A673 (cell line): ENCODE results near the gene MAGI3. TPM values are rescaled to one million over a fixed set of nuclear protein-coding genes. Genes with fewer than 3 reads are reported as not detected.

Experiments used
- BruUV-seq: library from RNA; stranded (reverse); fragments of 400-500 nt; replicated peaks from 2 replicates; lab custom pipeline; 2021; lab: Mats Ljungman, UMichigan
- CTCF ChIA-PET: fragments of 300-600 bp; sonication (Branson Sonifier 250); formaldehyde crosslinking; loops from one replicate; lab custom pipeline; 2022; ENCODE audit warnings: antibody characterized with exemption; lab: Charles Lee
- POLR2A ChIA-PET: fragments of 300-600 bp; sonication (Branson Sonifier 250); formaldehyde crosslinking; loops from one replicate; lab custom pipeline; 2022; ENCODE audit warnings: antibody characterized with exemption; ENCODE audit not compliant: low non-redundant PET; lab: Charles Lee
- DNase-seq: peaks from one replicate; pipeline ENCODE4 v3.0.0-alpha.2; 2015; ENCODE audit warnings: low spot score
- H3K27ac ChIP-seq: fragments of 200-600 bp; sonication (generic); 2 replicates; pipeline ENCODE4 v1.5.1; 2016; ENCODE audit warnings: mixed run types, low read depth, mild to moderate bottlenecking, mixed read lengths, antibody characterized with exemption, low read length; ENCODE audit not compliant: poor library complexity, severe bottlenecking
- H3K27me3 ChIP-seq: fragments of 200-600 bp; sonication (generic); replicated peaks from 2 replicates; pipeline ENCODE4 v1.6.1; 2017; ENCODE audit warnings: mixed run types, low read depth, mild to moderate bottlenecking, mixed read lengths, antibody characterized with exemption, low read length; ENCODE audit not compliant: insufficient read depth, poor library complexity
- H3K36me3 ChIP-seq: fragments of 200-600 bp; sonication (generic); 2 replicates; pipeline ENCODE4 v1.6.1; 2016; ENCODE audit warnings: mixed run types, mild to moderate bottlenecking, mixed read lengths, antibody characterized with exemption, low read length; ENCODE audit not compliant: insufficient read depth, poor library complexity, severe bottlenecking
- H3K4me1 ChIP-seq: fragments of 200-600 bp; sonication (generic); 2 replicates; pipeline ENCODE4 v1.6.1; 2017; ENCODE audit warnings: mixed run types, mild to moderate bottlenecking, mixed read lengths, antibody characterized with exemption, low read length; ENCODE audit not compliant: insufficient read depth, poor library complexity, severe bottlenecking
- H3K4me3 ChIP-seq: fragments of 200-600 bp; sonication (generic); 2 replicates; pipeline ENCODE4 v1.5.1; 2016; ENCODE audit warnings: low read depth, mixed run types, mild to moderate bottlenecking, mixed read lengths, low read length; ENCODE audit not compliant: poor library complexity, severe bottlenecking
- H3K9me3 ChIP-seq: fragments of 200-600 bp; sonication (generic); 2 replicates; pipeline ENCODE4 v1.6.1; 2016; ENCODE audit warnings: mixed run types, low read depth, mild to moderate bottlenecking, mixed read lengths, antibody characterized with exemption, low read length; ENCODE audit not compliant: poor library complexity, severe bottlenecking
- EZH2 ChIP-seq: fragments of 200-600 bp; sonication (generic); IDR thresholded peaks from 2 replicates; pipeline ENCODE4 v1.6.1; 2017; ENCODE audit warnings: borderline replicate concordance, low read depth, mild to moderate bottlenecking, mixed read lengths, antibody characterized with exemption, low read length; ENCODE audit not compliant: poor library complexity, severe bottlenecking
- intact Hi-C: fragments of 100-400 bp; cut with micrococcal nuclease; formaldehyde crosslinking; loops from one replicate; pipeline ENCODE4 v1.10.0; 2022; ENCODE audit not compliant: unreplicated experiment
- total RNA-seq: library from RNA; stranded (reverse); gene quantifications from 2 replicates; pipeline ENCODE4 v1.2.3, GENCODE V29; 2021
- TF ChIP-seq, protein P1 (sequence below): fragments of 300-800, 200-600 bp; sonication (generic); conservative IDR thresholded peaks from 2 replicates; pipeline ENCODE4 v1.5.1; 2017; ENCODE audit warnings: low read depth, mild to moderate bottlenecking, antibody characterized with exemption, low read length, moderate library complexity, mixed read lengths

MAGI3 gene
- total RNA-seq, 1 experiment from 2014 or later, result 5.1 TPM

DNA sequence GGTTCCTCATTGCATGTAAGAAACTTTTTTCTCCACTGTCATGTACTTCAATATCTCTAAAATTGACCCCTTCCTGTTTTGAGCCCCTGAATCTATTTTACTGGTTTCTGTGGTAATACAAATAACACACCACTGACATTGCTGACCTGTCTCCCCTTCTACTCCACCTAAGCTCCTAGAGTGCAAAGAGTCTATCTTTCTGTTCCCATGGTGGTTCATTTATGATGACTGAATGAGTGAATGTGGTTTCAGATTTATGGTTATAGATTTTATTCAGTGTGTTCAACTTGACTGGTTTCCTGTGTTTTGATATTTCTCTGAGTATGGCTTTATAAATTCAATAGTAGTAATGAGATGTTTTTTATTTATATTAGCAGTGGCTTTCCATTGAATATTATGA, 127.7 kb downstream of the MAGI3 start:
- Histone ChIP-seq H3K27me3 (no peaks in the 10 kb centered on the region), H3K27ac (no peak overlapping the region), H3K4me3 (no peak overlapping the region), H3K36me3 (no peaks in the 10 kb centered on the region), H3K4me1 (peaks cover 9% of the 10 kb centered on the region), H3K9me3 (no peaks in the 10 kb centered on the region)
- intact Hi-C loops, result no loop called here
- ChIA-PET CTCF (no interaction called here), POLR2A (no interaction called here)
- TF ChIP-seq EZH2, result no peak
- TF ChIP-seq, protein P1, sequence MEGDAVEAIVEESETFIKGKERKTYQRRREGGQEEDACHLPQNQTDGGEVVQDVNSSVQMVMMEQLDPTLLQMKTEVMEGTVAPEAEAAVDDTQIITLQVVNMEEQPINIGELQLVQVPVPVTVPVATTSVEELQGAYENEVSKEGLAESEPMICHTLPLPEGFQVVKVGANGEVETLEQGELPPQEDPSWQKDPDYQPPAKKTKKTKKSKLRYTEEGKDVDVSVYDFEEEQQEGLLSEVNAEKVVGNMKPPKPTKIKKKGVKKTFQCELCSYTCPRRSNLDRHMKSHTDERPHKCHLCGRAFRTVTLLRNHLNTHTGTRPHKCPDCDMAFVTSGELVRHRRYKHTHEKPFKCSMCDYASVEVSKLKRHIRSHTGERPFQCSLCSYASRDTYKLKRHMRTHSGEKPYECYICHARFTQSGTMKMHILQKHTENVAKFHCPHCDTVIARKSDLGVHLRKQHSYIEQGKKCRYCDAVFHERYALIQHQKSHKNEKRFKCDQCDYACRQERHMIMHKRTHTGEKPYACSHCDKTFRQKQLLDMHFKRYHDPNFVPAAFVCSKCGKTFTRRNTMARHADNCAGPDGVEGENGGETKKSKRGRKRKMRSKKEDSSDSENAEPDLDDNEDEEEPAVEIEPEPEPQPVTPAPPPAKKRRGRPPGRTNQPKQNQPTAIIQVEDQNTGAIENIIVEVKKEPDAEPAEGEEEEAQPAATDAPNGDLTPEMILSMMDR, result no peak
- BruUV-seq, result no TSS peak
- no peak for DNase-seq

DNA sequence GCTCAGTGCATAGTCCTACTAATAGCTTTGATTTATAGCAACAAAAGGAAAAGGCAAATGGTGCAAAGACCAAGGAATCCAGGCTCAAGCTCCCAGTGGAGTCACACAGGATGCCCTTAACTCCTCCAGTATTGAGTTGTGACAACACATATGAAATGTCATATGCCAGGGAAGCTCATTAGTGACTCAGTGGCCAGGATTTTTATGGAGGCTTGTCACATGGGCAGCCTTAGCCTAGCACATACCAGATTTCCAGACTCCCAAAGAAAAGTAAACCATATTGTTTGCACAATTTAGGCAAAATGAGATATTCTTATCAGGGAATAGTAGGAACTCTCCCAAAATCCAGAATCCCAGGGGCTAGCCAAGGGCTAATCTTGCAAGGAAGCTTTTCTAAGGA, 129.2 kb downstream of the MAGI3 start:
- no peaks in the 10 kb centered on the region for H3K27me3 ChIP-seq
- ChIA-PET POLR2A (no interaction called here), CTCF (no interaction called here)
- BruUV-seq, result no TSS peak
- H3K4me1 ChIP-seq, result peaks cover 9% of the 10 kb centered on the region
- DNase-seq, result no peak
- no peak overlapping the region for H3K27ac ChIP-seq
- H3K9me3 ChIP-seq, result peaks cover 6% of the 10 kb centered on the region
- no peak overlapping the region for H3K4me3 ChIP-seq
- TF ChIP-seq EZH2, result no peak
- TF ChIP-seq, protein P1, result no peak
- intact Hi-C loops, result no loop called here
- H3K36me3 ChIP-seq, result no peaks in the 10 kb centered on the region

DNA sequence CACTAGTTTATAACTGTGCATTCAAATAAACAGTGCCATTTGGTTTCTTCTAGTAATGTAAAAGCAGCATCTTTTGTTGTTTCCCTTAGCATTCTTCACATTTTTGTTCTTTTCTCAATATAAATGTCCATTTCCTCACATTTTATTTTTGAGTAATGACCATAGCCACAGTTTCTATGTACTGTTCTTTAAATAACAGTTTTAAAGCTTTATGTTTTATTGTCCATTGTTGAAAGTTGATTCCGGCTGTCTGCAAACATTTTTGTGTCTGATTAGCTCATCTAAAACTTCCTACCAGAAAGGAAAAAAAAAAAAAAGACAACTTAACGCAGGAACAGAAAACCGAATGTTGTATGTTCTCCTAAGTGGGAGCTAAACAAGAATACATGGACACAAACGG, 139.7 kb downstream of the MAGI3 start:
- peaks cover 10% of the 10 kb centered on the region for H3K9me3 ChIP-seq
- no peak for TF ChIP-seq EZH2
- TF ChIP-seq, protein P1, result no peak
- BruUV-seq, result no TSS peak
- intact Hi-C loops, result no loop called here
- no peak for DNase-seq
- no peaks in the 10 kb centered on the region for H3K27me3 ChIP-seq
- peaks cover 12% of the 10 kb centered on the region for H3K4me1 ChIP-seq
- no peaks in the 10 kb centered on the region for H3K36me3 ChIP-seq
- ChIA-PET CTCF (no interaction called here), POLR2A (no interaction called here)
- no peak overlapping the region for H3K4me3 ChIP-seq
- no peak overlapping the region for H3K27ac ChIP-seq
